SK-N-SH treated with all-trans-retinoic acid at 6 μM for 48 hours (cell line): ENCODE results near the gene NHS.

Experiments
- BACH2 ChIP-seq: fragments of 250-450 bp; sonication (Bioruptor Pico); IDR thresholded peaks from 2 replicates; pipeline ENCODE4 v1.9.0; 2021; ENCODE audit warnings: mild to moderate bottlenecking, borderline replicate concordance
- CSDC2 ChIP-seq: fragments of 250-450 bp; sonication (Bioruptor Pico); IDR thresholded peaks from 2 replicates; pipeline ENCODE4 v1.5.0; 2020; ENCODE audit warnings: mild to moderate bottlenecking, moderate library complexity
- GLIS3 ChIP-seq: fragments of 250-450 bp; sonication (Bioruptor Pico); IDR thresholded peaks from 2 replicates; pipeline ENCODE4 v1.5.0; 2020; ENCODE audit warnings: mild to moderate bottlenecking, moderate library complexity
- RARB ChIP-seq: fragments of 250-450 bp; sonication (Bioruptor Pico); IDR thresholded peaks from 2 replicates; pipeline ENCODE4 v1.8.0; 2021; ENCODE audit warnings: mild to moderate bottlenecking, moderate library complexity
- SNAI2 ChIP-seq: fragments of 250-450 bp; sonication (Bioruptor Pico); IDR thresholded peaks from 2 replicates; pipeline ENCODE4 v1.5.0; 2020; ENCODE audit warnings: mild to moderate bottlenecking, moderate library complexity
- TCF4 ChIP-seq: fragments of 250-450 bp; sonication (Bioruptor Pico); IDR thresholded peaks from 2 replicates; pipeline ENCODE4 v1.8.0; 2021; ENCODE audit warnings: mild to moderate bottlenecking, moderate library complexity, borderline replicate concordance
- TOX ChIP-seq: fragments of 250-450 bp; sonication (Bioruptor Pico); IDR thresholded peaks from 2 replicates; pipeline ENCODE4 v1.8.0; 2021; ENCODE audit warnings: mild to moderate bottlenecking, moderate library complexity, borderline replicate concordance
- ZC3H10 ChIP-seq: fragments of 250-450 bp; sonication (Bioruptor Pico); IDR thresholded peaks from 2 replicates; pipeline ENCODE4 v1.5.1; 2021; ENCODE audit warnings: mild to moderate bottlenecking, moderate library complexity
- ZFP3 ChIP-seq: fragments of 250-450 bp; sonication (Bioruptor Pico); IDR thresholded peaks from 2 replicates; pipeline ENCODE4 v1.5.0; 2020; ENCODE audit warnings: mild to moderate bottlenecking, moderate library complexity
- ZFP30 ChIP-seq: fragments of 450-650 bp; formaldehyde crosslinking; IDR thresholded peaks from 2 replicates; pipeline ENCODE4 v1.5.0; 2022; ENCODE audit warnings: mild to moderate bottlenecking, moderate library complexity
- ZNF565 ChIP-seq: fragments of 450-650 bp; formaldehyde crosslinking; conservative IDR thresholded peaks from 2 replicates; pipeline ENCODE4 v1.5.0; 2020; ENCODE audit warnings: low read depth, mild to moderate bottlenecking, moderate library complexity
- ZNF8 ChIP-seq: fragments of 450-650 bp; formaldehyde crosslinking; IDR thresholded peaks from 2 replicates; pipeline ENCODE4 v1.5.0; 2020; ENCODE audit warnings: mild to moderate bottlenecking, moderate library complexity
- TF ChIP-seq, protein P1 (sequence below): fragments of 250-450 bp; sonication (Bioruptor Pico); IDR thresholded peaks from 2 replicates; pipeline ENCODE4 v1.5.1; 2021; ENCODE audit warnings: mild to moderate bottlenecking, moderate library complexity
- TF ChIP-seq, protein P2 (sequence below): fragments of 250-450 bp; sonication (Bioruptor Pico); IDR thresholded peaks from 2 replicates; pipeline ENCODE4 v1.8.0; 2020; ENCODE audit warnings: mild to moderate bottlenecking, moderate library complexity, borderline replicate concordance

DNA sequence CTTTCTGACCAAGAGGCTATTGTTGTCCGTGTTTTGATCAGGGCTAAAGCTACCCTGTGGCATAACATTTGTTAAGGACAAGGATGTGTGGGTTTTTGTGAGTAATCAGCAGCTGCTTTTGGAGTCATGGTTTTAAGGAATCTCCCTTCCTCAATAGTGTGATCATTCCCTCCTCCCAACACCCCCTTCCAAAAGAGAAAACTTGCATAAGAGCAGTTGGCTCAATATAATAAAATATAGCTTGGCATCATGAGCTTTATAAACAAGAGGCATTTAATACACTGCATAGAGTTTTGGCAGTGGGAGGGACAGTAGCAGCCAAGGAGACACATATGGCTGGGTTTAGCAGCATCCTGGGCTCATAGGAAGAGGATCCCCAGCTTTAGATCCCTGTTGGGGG, 84.7 kb downstream of the NHS start:
- TF ChIP-seq ZC3H10 = no peak
- TF ChIP-seq, protein P1, sequence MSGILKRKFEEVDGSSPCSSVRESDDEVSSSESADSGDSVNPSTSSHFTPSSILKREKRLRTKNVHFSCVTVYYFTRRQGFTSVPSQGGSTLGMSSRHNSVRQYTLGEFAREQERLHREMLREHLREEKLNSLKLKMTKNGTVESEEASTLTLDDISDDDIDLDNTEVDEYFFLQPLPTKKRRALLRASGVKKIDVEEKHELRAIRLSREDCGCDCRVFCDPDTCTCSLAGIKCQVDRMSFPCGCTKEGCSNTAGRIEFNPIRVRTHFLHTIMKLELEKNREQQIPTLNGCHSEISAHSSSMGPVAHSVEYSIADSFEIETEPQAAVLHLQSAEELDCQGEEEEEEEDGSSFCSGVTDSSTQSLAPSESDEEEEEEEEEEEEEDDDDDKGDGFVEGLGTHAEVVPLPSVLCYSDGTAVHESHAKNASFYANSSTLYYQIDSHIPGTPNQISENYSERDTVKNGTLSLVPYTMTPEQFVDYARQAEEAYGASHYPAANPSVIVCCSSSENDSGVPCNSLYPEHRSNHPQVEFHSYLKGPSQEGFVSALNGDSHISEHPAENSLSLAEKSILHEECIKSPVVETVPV = no peak
- TF ChIP-seq ZNF565 (CRISPR knock-in tag) = no peak
- TF ChIP-seq RARB = no peak
- TF ChIP-seq, protein P2, sequence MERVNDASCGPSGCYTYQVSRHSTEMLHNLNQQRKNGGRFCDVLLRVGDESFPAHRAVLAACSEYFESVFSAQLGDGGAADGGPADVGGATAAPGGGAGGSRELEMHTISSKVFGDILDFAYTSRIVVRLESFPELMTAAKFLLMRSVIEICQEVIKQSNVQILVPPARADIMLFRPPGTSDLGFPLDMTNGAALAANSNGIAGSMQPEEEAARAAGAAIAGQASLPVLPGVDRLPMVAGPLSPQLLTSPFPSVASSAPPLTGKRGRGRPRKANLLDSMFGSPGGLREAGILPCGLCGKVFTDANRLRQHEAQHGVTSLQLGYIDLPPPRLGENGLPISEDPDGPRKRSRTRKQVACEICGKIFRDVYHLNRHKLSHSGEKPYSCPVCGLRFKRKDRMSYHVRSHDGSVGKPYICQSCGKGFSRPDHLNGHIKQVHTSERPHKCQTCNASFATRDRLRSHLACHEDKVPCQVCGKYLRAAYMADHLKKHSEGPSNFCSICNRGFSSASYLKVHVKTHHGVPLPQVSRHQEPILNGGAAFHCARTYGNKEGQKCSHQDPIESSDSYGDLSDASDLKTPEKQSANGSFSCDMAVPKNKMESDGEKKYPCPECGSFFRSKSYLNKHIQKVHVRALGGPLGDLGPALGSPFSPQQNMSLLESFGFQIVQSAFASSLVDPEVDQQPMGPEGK (CRISPR knock-in tag) = no peak
- TF ChIP-seq ZNF8 (CRISPR knock-in tag) = no peak
- no peak for TF ChIP-seq ZFP3 (CRISPR knock-in tag)
- no peak for TF ChIP-seq SNAI2 (CRISPR knock-in tag)
- TF ChIP-seq BACH2 (CRISPR knock-in tag) = no peak
- TF ChIP-seq GLIS3 (CRISPR knock-in tag) = no peak
- TF ChIP-seq CSDC2 = no peak
- TF ChIP-seq TCF4 (CRISPR knock-in tag) = no peak
- TF ChIP-seq TOX (CRISPR knock-in tag) = no peak
- no peak for TF ChIP-seq ZFP30 (CRISPR knock-in tag)
